Measurements from ENCODE around the gene SGIP1. TPM values are rescaled to one million over a fixed set of nuclear protein-coding genes. Genes with fewer than 3 reads are reported as not detected.

Gene SGIP1
- total RNA-seq, 1 donor: 180 TPM

DNA sequence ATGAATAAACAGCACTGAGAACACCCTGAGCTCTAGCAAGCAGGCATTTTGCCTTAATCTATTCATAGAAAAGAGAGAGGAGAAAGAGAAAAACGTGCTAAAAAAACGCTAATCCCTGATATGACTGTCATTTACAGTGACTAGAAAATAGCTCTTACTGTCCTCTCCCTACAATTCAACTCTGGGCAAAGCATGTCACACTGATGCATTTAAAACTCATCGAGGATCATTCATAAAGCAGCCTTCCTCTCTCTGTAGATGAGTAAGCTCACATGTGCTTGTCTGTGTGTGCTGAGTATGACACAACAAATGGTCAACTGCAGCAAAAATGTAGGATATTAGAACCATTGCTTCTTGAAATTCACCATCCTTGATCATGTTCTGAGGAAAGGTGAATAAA lies 109.0 kb downstream of the SGIP1 start:
- DNase-seq (ENCODE audit: low read depth): no peak
- TF ChIP-seq, protein P1, sequence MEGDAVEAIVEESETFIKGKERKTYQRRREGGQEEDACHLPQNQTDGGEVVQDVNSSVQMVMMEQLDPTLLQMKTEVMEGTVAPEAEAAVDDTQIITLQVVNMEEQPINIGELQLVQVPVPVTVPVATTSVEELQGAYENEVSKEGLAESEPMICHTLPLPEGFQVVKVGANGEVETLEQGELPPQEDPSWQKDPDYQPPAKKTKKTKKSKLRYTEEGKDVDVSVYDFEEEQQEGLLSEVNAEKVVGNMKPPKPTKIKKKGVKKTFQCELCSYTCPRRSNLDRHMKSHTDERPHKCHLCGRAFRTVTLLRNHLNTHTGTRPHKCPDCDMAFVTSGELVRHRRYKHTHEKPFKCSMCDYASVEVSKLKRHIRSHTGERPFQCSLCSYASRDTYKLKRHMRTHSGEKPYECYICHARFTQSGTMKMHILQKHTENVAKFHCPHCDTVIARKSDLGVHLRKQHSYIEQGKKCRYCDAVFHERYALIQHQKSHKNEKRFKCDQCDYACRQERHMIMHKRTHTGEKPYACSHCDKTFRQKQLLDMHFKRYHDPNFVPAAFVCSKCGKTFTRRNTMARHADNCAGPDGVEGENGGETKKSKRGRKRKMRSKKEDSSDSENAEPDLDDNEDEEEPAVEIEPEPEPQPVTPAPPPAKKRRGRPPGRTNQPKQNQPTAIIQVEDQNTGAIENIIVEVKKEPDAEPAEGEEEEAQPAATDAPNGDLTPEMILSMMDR (IDR thresholded peaks at IDR 0.05; ENCODE audit: insufficient read depth, low read depth, low read length): no peak
- no peak overlapping the region for H3K4me3 ChIP-seq (ENCODE audit: low read depth, low read length)

- DNase-seq (ENCODE audit: low read depth): no peak
- TF ChIP-seq, protein P1 (IDR thresholded peaks at IDR 0.05; ENCODE audit: insufficient read depth, low read depth, low read length): no peak
- H3K4me3 ChIP-seq (ENCODE audit: low read depth, low read length): no peak overlapping the region
Observed at GRCh38 chr1:66644331-66644730, 110.4 kb downstream of the SGIP1 start.

GRCh38 chr1:66648901-66649595 lies 115.1 kb downstream of the SGIP1 start:
- TF ChIP-seq, protein P1 (IDR thresholded peaks at IDR 0.05; ENCODE audit: insufficient read depth, low read depth, low read length): no peak
- no peak for DNase-seq (ENCODE audit: low read depth)
- H3K4me3 ChIP-seq (ENCODE audit: low read depth, low read length): no peak overlapping the region

GRCh38 chr1:66652556-66652955 lies 118.6 kb downstream of the SGIP1 start:
- TF ChIP-seq, protein P1 (IDR thresholded peaks at IDR 0.05; ENCODE audit: insufficient read depth, low read depth, low read length): no peak
- no peak overlapping the region for H3K4me3 ChIP-seq (ENCODE audit: low read depth, low read length)
- peak; percentile 21 for DNase-seq (ENCODE audit: low read depth)

- no peak overlapping the region for H3K4me3 ChIP-seq (ENCODE audit: low read depth, low read length)
- DNase-seq (ENCODE audit: low read depth): no peak
- TF ChIP-seq, protein P1 (IDR thresholded peaks at IDR 0.05; ENCODE audit: insufficient read depth, low read depth, low read length): no peak
Observed at GRCh38 chr1:66654643-66655042, 120.7 kb downstream of the SGIP1 start.

GRCh38 chr1:66671455-66671854 lies 137.5 kb downstream of the SGIP1 start:
- no peak overlapping the region for H3K4me3 ChIP-seq (ENCODE audit: low read depth, low read length)
- TF ChIP-seq, protein P1 (IDR thresholded peaks at IDR 0.05; ENCODE audit: insufficient read depth, low read depth, low read length): no peak
- DNase-seq (ENCODE audit: low read depth): no peak
